GM21528 (cell line): ENCODE measurements around the gene SMAD6.
"Not testable (repeated sequence)": the region's sequence is repeated elsewhere in the genome, so short reads cannot be mapped to it uniquely, and the experiment has no call there.

ENCODE experiments used
- ATAC-seq: cut with Tn5 transposase; IDR thresholded peaks from one replicate; pipeline ENCODE4 v1.9.1; 2021; ENCODE audit warnings: mild to moderate bottlenecking, moderate library complexity; ENCODE audit not compliant: unreplicated experiment, low FRiP score

The SMAD6 gene

DNA sequence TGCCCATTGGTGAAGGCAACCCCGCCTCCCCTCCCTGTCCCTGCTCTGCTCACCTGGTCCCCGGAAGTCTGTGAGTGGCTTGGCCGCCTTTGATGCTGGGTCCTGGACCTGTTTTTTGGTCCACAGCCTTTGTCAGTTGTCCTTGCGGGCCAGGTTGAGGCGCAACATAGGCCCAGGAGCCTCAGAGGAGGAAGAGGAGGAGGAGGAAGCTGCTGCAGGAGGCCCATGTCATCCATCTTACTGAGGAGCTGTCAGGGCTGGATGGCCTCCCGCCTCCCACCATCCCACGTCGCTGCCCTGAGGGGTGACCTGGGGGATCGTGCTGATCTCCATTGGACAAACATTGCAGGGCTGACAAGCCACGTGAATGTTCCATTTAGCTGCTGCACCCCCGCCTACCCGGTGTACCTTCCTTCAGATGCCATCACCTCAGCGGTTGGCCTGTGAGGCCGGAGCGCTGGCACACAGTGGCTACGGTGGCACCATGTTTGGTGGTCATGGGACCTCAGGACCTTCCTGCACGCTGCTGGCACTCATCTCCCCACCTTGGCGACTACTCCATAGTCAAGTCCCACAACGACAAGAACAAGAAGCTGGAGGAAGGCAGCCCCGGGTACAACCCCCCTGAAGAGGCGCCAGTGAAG is 106.3 kb downstream of the SMAD6 start:
- no peak for ATAC-seq

DNA sequence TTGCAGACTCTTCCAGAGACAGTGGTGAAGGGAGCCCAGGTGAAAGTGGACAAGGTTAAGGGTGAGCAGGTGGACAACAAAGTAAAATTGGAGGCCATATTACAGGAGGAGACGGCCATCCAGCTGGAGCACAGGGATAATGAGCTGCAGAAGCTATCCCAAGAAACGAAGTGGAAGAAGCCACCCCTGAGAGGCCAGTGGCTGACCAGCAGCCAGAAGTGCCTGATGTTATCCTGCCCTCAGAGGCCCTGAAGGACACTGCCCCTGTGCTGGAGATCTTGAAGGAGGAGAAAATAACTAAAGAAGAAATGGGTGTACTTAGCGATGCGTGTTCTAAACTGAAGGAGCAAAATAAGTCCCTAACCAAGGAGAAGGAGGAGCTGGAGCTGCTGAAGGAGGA is 107.6 kb downstream of the SMAD6 start:
- ATAC-seq = no peak

DNA sequence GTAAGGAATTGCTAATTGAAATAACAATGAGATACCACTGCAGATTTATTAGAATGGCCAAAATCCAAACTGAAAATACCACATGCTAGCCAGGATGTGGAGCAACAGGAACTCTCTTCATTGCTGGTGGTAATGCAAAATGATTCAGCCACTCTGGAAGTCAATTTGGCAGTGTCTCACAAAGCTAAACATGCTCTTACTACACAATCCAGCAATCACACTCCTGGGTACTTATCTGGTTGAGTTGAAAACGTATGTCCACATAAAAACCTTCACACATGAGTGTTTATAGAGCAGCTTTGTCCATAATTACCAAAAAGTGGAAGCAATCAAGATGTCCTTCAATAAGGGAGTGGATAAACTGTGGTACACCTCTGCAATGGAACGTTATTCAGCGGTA is 113.3 kb downstream of the SMAD6 start:
- no peak for ATAC-seq

DNA sequence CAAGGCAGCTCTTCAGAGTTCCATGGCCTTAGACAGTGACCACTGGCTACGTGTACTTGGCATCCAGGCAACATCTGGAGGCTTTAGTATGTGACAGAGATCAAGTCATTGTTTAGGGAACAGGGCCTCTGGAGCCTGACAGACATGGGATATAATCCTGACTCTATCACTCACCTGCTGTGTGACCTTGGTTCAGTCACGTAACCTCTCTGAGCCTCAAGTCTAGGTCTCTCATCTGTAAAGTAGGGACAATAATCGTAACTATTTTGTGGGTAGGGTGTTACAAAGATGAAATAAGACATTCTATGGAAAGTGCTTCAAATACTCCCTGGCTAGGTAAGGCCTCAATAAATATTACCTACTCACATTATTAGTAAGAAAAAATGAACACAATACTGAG is 114.2 kb downstream of the SMAD6 start:
- ATAC-seq = no peak

DNA sequence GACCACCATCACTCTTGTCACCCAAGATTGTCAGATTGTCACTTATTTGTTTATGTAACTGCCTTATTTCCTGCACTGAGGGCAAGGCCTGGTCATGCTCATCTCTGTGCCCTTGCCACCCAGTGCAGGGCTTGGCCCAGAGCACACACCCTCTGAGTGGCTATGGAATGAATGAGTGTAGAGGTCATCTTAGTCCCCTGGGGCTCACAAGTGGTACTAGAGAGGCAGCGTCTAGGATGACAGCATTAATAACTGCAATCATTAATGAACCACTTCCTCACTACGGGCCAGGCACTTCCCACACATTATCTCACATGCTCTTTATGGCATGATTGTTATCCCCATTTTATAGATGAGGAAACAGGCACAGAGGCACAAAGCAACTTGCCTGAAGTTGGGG is 117.0 kb downstream of the SMAD6 start:
- ATAC-seq = no peak

DNA sequence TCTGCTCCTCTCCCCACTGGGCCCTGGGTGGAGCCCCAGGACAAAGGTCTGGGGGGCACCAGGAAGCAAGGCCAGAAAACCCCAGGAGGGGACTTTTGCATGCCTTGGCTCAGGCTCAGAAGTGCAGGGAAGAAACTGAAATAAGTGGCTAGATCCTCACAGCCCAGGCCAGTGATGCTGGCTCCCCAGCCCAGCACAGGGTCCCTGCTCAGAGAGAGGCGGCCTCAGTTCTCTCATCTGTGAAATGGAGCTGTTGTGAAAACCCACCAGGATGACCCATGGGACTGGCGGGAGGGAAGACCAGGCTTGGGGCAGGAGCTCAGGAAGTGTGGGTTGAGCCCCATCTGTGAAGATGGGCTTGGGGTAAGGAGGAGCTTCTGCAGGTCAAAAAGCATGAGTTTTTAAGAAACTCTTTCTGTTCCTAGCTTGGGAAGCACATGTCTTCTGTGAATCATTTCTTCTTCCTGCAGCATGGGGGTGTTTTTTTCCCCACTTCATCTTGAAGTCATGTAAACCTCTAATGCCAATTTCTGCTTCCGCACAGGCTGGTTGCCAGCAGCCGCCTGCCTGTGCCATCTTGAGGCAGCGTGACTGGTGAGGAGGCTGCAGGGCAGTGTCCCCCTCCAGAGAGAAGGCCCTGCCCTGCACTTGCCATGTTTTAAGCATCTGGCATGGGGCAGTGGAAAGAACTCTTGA is 118.6 kb downstream of the SMAD6 start:
- ATAC-seq = no peak

DNA sequence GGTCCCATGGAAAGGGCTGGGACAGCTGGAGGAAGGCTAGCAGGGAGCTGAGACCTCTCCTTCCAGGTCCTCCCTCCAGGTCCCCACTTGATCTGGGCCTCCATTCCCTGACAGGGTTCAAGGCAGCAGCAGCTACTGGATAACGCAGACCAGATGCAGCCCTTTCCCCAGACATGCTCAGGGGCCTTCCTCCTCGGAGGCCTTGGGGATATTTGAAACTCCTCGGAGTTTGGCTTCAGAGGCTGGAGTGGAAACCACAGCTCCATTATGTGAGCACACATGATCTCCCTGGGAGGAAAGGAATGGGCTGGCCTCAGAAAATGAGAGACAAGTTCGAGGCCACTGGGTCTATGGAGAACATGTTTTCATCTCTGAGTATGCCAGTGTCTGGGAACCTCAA is 119.3 kb downstream of the SMAD6 start:
- no peak for ATAC-seq

DNA sequence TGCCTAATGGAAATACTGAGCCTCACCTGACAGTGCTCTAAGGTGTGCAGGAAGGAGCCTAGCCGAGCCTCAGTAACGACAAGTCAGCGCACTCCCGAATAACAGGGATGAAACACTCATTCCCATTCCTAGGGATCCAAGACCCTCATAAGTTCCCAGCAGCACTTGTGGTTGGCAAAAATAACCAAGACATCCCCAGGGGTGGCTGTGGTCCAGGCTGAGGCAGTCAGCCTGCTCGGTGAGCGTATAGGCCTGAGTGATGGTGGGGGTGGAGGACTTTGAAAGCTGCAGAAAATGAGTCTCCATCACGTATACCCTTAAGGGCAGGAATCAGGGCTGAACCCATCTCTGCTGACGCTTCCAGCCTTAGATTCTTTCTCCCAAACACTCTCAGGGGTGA is 120.1 kb downstream of the SMAD6 start:
- no peak for ATAC-seq

DNA sequence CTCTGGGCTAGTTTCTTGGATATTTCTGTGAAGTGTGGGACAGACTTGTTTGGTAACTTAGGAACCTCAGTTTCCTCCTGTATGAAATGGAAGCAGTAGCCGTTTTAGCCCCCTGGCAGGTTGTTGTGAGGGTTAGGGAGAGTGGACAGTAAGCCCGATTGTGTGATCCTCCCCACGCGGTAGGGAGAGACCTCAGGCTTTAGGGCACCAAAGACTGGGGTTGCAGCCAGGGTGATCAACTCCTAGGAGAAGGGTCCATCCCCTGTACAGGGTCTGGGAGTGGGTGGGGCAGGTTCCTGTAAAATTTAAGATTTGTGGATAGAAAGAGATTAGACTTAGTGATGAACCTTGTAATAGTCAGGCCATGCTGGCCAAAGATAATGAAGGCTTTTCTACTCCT is 120.5 kb downstream of the SMAD6 start:
- no peak for ATAC-seq

DNA sequence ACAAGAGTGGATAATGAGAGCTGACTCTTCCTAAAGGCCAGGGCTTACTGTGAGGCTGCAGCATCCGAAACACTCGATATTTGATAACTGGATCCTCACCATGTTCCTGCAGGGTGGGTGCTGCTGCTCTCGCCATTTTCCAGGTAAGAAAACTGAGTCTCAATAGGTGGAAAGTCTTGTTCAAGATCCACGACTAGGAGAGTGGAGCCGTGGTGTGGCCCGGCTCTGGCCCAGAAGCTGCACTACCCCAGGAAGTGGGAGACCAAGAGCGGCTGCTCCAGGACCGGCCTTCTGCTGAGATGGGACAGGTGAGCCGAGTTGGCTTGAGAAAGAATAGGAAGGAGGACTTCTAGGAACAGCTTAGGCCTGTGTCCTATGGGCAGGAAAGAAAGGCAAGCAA is 121.6 kb downstream of the SMAD6 start:
- no peak for ATAC-seq

DNA sequence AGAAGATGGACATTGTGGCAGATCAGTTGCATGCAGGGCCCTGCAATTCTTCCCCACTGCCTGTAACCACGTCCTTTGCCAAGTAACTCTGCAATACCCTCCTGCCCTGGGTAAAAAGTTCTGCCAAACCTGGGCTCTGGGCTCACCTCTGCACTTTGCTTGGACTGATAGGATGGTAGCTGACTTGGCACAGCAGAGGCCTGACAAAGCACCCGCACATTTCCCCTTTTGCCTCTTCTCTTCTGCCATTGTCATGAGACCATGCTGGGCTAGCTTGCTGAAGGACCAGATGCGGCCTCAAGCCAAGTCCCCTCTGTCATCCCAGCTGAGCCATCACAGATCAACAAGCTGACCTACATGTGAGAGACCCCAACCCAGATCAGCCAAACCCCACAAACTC is 122.4 kb downstream of the SMAD6 start:
- ATAC-seq = no peak

DNA sequence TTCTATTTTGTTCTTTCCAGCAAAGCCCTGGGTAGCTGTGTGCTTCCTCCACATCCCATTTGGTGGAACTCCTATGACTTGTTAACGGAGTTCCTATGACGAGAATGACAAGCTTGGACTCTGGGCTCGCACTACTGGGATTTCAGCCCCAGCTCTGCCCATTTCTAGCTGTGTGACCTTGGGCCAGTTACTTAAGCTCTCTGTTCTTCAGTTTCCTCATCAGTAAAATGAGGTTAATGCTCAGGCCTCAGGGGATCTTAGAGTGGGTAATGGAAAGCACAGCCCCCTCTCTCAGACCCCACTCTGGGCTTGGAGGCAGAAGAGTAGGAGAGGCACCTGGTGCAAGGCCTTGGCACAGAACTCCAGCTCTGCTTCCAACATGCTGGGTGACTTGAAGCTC is 123.1 kb downstream of the SMAD6 start:
- no peak for ATAC-seq

DNA sequence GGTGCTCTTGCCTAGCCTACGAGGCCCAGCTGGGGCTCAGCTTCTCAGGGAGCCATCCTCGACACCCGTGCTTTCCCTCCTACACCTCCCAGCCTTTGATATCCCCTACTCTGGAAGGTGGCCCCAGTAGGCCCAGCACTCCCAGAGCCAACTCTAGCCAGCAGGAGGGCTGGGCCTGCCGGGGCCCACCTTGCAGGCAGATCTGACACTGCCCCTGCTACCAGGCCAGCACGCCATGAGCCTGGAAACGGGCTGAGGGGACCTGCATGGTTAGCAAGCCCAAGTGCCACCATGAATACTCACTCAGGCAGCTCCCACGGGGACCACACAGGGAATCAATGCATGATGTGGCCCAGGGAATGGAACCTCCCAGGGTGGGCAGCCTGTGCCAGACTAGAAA is 123.7 kb downstream of the SMAD6 start:
- ATAC-seq = no peak

DNA sequence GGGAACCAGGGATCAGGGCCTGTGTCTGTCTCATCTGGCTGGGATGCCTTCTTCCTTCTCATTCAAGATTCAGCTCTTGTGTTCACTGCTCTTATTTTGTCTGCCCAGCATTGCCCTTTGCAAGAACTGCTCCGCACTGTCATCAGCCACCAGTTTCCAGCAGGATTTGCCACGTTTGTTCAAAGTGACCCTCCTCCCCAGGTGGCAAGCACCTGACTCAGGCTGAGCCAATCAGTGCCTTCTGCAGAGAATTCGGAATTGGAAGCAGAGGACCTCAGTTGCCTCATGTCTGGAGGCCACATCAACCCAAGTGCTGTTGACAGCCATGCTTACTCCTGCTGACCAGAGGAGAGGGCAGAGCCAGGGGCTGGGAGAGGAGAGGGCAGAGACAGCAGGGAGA is 124.5 kb downstream of the SMAD6 start:
- ATAC-seq = no peak

DNA sequence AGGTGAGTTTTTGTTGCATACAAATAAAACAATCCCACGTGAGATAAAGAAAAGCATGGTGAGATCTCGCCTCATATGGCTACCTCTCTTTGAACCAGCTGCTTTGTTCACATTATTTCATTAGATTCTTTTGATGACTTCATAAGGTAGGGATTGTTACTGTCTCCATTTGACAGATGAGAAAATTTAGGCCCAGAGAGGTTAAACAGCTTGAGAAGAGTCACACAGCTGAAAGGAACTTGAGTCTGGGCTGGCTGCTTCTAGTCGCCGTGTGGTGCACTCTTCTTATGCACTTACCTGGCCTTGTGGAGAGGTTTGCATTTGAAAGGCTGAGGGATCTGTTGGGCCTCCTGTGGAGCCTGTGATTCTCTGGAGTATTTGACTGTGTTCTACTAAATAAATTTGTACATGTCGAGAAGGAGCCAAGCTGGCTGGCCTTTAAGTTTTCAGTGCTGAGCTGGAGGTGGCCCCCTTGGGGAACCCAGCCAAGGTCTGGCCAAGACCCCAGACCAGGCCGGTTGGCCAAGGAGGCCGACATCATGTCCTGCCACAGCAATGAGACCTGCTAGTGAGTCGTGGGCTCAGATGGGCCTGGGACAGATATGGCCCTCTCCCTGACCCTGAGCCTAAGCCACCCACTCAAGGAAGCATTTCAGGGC is 125.1 kb downstream of the SMAD6 start:
- no peak for ATAC-seq

DNA sequence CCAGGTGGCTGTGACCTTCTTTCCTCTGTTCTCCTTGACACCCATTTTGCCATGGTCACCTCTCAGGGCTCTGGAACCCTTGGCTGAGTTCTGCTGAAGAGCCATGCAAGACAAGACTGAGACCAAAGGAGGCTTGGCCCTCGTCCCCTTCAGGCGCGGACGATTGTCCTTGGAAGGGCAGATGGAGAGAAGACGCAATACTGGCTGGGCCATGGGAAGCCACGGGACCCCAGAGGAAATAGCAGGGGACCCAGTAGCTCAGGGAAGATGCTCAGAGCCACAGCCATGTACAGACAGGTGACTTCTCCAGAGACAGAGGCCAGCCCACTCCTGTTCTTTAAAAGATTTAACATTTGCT is 125.6 kb downstream of the SMAD6 start:
- ATAC-seq = no peak

DNA sequence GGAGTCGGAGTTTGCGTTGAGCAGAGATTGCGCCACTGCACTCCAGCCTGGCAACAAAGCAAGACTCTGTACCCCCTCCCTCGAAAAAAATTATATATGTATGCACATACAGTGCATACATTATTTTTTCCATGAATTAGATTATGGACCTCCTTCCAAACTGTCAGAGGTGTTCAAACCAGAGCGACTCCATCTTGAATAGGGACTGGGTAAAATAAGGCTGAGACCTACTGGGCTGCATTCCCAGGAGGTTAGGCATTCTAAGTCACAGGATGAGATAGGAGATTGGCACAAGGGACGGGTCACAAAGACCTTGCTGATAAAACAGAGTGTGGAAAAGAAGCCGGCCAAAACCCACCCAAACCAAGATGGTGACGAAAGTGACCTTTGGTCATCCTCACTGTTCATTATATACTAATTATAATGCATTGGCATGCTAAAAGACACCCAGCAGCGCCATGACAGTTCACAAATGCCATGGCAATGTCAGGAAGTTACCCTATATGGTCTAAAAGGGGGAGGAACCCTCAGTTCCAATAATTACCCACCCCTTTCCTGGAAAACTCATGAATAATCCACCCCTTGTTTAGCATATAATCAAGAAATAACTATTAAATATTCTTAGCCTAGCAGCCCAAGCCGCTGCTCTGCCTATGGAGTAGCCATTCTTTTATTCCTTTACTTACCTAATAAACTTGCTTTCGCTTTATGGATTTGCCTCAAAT is 126.9 kb downstream of the SMAD6 start:
- not testable (repeated sequence) for ATAC-seq

DNA sequence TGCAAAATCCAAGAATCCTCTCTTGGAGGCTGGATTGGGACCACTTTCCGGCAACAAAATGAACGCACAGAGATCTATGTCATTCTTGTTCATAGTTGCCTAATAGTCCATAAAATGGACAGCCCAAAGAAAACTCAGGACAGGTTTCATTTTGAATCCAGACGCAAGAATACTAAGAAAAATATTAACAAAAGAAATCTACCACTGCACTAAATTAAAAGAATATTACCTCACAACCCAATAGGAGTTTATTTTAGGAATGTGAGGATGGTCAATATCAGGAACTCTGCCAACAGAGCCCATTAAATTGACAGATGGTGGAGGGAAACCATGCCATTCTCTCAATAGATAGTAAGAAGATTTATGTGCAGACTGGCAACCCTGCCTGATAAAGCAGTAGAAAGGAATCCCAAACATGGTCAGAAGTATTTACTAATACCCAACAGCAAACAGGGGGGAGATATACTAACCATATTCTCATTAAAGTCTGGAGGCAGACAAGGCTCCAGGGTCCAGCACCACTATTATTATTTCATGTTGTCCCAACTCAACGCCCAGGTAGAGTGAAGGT is 127.6 kb downstream of the SMAD6 start:
- ATAC-seq = no peak

DNA sequence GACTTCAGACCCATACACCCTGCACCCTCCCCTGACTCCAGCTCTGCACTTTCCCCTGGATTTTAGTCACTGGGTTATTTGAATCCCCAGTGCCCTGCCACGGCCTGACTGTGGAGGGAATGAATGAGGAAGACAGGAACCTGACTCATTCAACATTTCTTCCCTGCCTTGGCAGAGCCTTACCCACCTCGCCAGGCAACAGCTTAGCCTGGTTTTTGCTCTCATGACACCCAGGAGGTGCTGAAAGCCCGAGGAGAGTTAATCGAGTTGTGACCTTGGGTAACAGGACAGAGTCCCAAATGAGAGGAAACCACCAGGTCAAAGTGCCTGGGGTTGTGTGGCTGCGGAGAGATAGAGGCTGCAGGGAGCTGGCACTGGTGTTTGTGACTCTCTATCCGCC is 128.3 kb downstream of the SMAD6 start:
- ATAC-seq = no peak

DNA sequence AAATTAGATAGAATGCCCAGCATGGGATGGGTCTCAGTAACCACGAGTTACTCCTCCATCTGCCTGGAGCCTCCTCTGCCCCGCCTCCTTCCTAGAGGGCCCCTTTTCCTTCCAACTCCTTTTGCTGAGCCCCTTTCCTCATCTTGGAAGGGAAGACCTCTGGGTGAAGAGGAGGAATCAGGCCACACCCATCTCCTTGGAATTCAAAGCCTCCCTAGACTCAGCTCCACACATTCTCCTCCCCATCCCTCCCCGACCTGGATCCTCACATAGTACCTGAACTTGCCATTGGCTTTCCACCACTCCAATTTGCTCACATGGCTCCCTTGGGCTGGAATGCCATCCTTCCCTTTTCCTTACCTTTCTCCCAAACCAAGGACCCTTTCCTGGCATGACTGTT is 128.8 kb downstream of the SMAD6 start:
- ATAC-seq = no peak

DNA sequence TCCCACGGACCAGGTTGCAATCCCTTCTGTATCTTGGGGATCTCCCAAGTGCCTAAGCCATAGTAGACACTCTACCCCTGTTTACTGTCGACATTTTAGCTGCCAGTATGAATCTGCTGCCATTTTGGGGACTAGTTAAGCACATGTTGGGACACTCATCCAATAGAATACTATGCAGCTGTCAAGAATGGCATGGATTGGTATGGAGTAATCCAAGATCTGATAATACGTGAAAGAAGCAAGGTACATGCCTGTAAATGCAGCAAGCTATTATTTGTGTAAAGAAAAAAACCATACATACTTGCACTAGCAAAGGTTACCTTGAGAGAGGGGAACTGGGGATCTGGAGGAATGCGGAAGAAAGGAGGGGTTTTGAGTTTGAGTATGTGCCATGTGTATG is 129.3 kb downstream of the SMAD6 start:
- no peak for ATAC-seq
